NCI-H1048 (cell line): ENCODE results near the gene CYB561.

Source experiments
- DNase-seq: peaks from one replicate; lab custom pipeline; 2025; lab: John Stamatoyannopoulos, UW

The CYB561 gene

DNA sequence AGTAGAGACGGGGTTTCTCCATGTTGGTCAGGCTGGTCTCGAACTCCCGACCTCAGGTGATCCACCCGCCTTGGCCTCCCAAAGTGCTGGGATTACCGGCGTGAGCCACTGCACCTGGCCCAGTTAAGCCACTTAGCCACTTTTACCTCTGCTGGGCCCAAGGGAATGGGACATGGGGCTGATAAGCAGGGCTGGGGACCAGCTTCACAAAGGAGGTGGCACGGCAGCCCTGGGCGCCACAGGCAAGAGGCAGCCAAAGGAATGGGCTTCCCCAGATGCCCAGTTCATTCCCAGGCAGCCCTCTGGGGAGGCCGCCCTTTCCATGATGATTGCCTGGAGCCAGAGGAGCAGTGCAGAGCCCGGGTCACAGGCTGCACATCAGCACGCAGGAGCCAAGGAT lies 5.0 kb upstream of the CYB561 start:
- DNase-seq, result no peak

DNA sequence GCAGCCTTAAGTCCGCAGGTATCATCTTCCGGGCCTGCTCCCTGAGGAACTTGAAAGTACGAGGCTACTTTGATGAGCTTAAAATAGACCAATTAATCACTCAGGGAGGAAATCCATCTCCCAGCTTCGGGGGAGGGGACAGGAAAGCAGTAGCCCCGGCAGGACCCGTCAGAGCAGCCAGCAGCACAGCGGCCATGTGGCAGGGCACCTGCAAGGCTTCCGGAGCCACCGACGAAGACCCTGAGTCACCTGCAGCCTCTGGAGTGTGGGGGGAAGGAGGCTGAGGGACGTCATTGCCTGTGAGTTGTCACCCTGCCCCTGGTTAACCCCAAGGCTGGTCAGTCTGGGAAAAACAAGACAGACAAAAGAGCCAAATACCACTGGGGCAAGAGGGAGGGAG lies 4.4 kb upstream of the CYB561 start:
- DNase-seq, result no peak

DNA sequence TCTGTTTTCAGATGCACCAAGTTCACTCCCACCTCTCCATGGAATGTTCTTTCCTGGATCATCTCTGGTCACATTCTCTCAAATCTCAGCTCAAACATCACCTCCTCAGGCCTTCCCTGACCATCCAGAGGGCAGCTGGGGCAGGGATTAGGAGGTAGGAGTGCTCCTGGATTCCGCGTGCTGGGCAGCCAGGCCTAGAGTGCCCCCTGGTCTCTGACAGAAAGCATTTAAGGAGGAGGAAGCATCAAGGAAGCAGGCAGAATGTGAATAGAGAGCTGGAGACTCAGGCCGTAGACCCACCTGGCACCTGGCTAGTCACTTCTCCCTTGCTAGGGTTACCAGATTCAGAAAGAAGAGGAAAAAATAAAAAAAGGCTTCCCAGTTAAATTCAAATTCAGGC lies 2.5 kb upstream of the CYB561 start:
- no peak for DNase-seq

DNA sequence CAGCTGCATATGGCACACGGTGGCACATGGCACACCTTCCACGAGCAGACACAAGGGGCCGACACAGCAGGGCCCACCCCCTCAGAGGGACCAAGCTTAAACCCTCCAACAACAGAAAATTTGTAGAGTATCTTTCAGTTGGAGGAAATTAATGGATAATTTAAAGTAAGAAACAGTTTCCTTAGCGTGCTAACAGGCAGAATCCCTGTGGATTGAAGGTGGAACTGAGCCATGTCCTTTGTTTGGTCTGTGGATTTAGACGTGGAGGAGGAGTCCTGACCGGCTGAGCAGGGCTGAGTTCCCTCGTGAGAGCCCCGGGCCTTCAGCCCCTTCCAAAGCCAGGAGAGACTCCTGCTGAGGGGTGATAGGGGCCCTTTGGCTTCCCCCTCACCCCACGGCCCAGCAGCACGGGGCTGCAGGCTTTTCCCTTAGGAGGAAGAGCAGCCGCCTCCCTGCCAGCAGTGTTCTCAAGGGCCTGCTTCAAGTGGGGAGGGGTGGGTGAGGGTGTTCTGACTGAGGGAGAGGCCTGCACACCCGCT lies 1.4 kb upstream of the CYB561 start:
- DNase-seq, result no peak

DNA sequence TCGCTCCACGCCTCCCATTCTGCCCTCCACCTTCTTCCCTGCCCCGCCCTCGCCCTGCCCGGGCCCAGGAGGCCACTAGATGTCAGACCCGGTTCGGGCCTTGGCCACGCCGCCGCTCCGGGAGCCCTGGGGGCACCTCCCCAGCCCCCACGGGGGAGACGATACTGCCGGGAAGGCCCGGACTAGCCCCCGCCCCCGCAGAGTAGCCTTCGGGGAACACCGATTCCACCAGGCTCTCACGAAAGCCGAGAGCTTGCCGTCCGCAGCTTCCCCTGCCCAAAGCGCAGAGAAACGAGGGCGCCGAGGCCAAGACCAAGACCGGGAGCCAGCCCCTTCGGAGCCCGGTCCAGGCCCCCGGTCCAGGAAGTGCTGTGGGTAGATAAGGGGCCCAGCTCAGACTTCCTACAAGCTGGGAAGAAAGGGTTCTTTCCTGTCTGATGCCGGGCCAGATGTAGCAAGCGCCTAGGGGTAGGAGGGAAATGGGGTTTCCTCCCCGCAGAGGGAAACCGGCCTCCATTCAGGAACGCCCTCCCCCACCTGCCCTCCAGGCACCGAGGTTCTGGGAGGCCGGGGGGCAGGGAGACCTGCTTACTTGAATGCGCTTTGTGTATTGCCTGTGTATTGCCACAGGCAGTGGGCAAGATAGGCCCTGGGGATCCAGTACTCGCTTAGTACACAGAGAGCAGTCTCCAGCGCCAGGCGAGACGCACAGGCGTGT lies 806 bp upstream of the CYB561 start:
- no peak for DNase-seq

DNA sequence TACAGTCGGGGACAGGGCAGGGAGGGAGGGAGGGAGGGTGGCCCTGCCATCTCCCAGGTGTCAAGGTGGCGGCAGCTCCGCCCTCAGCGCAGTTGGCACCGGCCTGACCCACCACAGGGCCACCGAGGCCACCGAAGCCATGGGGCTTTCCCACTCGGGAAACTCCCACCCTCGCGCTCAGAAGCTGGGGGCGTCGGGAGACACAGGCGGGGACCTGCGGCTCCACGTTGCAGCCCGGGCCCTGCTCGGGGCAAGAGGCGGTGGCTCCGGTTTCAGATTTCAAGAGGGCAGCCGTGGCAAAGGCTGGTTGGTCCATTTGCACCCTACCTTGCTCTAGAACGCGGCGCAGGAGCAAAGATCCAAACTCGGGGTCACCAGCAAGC lies 544 bp downstream of the CYB561 start:
- no peak for DNase-seq

DNA sequence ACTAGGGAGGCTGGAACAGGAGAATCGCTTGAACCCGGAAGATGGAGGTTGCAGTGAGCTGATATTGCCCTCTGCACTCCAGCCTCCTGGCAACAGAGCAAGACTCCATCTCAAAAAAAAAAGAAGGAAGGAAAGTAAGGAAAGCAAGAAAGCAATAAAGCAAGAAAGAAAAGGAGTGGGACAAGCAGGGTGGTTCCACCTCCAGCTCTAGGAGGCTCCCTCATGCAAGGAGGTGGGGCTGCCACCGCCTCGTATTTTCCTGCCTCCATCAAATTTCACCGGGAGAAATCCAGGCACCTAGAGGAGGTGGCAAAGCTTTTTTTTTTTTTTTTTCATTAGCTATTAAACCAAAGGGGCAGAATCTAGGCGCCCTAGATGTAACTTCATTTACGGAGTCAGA lies 1.0 kb downstream of the CYB561 start:
- DNase-seq, result no peak

DNA sequence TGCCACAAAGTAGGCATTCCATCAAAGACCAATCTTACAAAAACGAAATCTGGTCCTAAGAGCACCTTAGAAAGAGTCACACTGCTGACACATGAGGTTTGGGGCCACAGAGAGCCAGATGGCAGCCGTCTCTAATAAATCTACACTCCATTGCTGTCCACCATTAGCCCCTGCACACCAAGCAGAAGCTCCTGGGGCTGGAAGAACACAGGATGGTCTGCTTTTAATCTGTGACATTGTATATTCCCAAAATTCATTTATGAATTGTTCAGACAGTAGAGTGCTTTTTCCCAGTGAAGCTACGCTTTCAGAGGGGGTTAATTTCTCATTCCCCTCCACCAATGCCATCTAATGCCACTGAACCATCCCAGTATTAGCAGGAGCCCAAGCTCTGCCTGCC lies 1.6 kb downstream of the CYB561 start:
- DNase-seq, result no peak

DNA sequence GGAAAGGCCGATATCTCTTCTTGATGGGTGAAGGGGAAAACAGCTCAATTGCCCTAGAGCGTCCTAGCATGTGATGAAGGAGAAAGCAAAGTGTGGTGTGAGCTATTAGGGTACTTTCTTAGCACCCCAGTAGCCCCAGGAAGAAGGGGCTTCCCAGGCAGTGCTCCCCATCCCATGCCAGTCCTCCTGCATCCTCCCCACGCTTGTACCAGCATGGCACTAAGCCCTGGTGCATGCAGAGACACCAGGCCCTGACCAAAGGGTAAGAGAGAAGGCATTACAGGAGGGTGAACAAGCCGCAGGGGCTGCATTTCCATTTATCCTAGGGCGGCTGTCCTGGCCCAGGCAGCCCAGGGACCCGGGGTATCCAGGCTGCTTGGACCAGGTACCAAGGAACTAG lies 3.1 kb downstream of the CYB561 start:
- DNase-seq, result no peak

DNA sequence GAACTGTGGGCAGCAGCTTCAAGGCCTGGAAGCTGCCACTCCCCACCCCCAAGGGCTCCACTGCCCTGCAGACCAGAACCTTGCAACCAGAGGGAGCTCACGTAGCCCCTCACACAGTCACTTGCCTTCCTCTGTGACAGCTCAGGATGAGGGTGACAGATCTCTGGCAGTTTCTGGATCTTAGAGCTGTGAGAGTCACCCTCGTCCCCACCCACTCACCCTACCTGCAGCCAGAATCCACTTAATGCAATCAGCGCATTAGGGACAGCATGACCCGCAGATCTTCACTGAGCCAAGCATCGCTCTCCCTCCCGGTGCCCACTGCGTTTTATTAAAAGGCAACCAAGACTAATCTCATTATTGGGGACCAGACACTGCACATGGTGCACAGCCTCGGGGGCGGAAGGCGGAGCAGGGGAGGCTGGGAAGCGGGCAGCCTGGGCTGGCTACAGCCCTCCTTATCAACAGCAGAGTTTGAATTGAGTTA lies 3.5 kb downstream of the CYB561 start:
- no peak for DNase-seq

DNA sequence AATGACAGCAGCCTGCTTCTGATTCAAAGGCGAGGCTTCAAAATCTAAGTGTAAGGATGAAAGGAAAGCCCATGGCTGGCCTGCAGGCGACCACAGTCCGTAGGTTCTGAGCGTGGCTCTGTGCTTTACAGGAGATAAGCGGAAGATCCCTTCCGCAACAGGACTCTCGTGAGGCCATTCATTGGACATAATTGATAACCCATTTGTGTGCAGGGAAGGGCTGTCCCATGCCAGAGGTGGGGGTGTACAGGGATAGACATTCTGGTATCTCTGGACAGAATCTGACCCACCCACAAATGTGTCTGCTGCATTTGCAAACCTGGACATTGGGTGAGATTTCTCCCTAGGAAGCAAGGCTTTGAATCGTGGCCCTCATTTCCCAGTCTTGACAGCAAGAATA lies 4.0 kb downstream of the CYB561 start:
- DNase-seq, result no peak

DNA sequence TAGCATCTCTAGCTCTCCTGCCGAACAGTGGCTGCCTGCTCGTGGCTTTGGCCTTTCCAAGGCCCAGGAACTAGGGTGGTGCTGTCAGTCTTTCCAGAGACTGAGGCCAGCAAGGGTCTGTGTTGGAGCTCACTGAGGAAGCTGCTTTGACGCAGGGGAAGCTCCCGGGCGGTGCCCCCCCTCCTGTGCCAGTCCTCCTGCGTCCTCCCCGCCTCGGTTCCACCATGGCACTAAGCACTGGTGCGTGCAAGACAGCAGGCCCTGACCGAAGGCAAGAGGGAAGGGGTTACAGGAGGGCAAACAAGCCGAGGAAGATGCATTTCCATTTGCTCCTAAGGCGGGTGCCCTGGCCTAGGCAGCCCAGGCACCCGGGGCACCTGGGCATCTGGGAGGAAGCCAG lies 4.5 kb downstream of the CYB561 start:
- DNase-seq, result no peak

DNA sequence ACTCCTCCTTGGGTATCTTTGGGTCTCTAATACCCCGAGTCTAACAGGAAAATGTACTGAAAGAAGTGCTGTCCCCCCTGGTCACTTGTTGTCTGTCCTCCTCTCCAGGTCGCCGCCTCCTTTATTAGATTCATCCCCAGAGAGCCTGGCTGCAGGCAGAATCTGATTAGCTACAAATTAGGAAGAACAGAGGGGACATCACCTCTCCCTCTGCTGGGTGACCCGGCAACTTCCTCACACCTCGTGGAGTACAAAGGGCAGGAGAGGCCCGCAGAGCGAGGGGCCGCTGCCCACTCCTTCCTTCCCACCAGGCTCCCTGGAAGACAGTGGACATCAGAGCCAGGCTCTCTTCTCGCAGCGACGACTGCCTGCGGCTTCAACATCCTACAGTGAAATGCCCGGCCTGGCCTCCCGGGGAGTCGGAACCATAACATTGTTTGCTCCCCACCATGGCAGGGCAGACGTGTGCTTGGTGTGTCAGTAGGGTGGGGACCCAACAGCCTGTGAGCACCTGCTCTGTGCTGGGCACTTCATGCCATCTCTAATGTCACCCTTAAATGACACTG lies 5.3 kb downstream of the CYB561 start:
- no peak for DNase-seq

DNA sequence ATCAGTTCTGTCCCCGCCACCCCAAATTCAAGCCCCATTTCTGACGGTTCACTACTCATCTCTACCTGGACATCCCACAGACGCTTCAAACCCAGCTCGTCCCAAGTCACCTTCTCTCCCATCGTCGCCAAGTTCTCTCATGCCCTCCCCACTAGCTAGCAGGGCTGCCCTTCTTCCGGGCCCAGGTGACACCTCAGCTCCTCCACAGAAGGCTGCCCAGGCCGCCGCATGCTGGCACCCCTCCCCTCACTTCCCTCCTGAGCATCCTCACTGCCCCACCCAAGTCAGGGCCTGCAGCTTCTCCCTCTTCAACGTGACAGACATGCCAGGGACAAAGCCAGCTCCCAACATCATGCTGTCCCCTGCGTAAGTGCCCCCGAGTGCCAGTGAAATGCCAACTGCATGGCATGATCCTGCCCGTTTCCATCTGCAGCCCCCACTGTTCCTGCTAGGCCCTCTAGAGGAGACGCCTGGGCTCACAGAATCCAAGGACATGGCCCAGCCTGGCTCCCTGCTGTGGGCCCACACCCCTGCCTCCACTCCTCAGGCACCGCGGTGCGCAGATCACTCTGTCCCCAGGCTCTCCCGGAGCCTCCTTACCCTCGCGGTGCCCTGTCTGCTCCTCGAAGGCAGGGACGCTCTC lies 5.9 kb downstream of the CYB561 start:
- no peak for DNase-seq

DNA sequence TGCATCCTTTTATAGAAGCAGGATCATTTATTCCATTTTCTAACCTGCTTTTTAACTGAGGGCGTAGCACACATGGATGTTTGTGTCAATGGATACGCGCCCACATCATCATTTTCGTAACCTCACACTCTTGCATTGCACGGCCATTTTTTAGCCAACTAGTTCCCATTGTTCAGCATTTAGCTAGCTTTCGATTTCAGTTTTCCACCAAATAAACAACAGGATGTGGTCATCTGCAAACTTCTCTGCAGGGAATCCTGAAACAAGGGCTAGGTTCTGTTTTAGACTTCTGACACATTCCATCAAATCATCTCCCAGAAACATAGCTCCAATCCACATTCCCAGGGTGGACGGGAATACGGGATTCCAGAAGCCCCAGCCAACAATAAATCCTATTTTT lies 6.4 kb downstream of the CYB561 start:
- DNase-seq, result no peak

DNA sequence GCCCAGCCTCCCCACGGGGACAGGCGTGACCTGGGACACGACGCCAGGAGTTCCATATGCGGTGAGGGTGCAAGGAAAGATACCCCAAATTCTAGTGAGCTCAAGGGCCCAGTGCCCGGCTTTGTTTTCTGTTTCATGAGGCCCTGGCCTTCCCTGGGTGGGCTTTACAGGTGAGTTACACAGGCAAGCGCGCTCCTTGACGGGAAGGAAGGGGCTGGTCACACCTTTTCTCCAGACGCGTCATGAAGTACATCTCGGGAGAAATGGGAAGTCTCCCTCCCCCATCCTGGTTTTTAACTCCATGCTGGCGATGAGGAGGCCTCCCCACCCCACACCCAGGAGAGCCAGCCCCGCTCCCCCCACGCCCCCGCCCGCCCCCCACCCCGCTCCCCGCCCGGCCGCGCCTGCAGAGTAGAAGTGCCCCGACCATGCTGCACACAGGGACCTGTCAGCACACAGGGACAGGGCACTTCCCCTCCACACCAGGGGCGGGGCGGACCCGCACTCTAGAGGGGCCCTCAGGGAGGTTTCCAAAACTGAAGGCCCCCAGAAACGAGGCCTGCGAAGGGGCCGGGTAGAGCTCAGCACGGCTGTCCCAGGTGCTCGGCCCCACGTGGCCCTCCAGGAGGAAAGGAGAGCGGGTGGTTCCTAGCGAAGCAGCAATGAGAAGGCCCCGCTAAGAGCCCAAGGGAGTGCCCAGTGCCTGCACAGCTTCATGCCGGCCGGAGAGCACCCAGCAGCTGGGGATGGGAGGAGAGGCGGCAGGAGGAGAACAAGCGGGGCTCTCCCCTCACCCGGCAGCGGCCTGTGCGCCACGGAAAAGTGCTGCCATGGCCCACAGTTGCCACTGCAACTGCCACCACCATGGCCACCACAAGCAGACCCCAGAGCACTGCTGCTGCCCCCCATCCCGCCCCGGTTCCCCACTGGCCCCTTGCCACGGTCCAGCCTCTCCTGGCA lies 7.7 kb downstream of the CYB561 start:
- no peak for DNase-seq

DNA sequence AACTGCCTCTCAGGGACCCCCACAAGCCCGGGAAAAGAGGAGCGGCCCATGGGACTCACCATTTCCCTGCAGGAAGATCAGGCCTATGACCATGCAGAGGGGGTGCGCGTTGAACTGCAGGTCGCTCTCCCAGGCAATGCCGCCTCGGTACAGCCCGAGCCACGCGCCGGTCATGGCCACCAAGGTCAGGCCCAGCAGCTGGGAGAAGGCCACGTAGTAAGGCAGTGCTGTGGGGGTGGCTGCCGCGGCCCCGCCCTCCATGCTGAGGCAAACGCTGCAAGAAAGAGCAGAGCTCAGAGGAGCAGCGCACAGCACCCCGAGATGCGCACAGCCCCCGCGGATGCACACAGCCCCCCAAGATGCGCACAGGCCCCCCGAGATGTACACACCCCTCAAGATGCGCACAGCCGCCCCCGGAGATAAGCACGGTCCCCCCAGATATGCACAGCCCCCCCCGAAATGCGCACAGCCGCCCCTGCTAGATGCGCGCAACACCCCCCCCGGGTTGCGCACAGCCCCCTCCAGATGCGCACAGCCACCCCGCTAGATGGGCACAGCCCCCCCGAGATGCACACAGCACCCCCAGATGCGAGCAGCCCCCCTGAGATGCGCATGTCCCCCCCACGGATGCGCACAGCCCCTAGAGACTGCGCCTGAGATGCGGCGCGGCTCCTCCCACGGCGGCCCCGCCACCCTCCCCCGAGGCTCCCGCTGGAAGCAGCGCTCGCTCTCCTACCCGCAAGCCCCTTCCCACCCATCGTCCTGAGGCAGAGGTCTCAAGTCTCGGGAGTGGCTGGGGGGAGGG lies 8.6 kb downstream of the CYB561 start:
- DNase-seq, result no peak

DNA sequence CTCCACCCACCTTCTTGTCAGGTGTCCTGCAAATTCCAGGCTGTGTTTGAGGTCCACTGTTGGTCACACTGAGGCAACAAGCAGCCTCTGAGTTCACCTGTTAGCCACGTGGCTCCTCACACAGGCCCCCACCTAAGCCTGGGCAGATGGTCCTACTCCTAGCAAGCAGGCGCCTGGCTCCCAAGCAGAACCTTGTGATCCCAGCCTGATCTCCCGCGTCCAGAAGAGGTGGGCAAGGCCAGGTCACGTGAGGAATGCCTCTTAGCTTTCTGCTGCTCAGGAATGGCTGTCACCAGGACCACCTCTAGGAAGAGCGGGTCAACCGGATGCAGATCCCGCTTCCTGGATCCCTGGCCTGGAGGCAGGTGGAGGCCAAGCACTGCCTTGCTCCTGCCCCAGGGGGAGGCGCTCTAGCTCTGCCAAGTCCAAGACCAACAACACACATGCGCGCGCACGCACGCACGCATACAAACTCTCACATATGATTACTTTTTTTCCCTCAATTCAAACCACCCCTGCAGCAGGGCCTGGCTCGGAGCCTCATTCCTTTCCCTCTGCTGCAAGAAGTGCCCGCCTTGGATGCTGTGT lies 9.5 kb downstream of the CYB561 start:
- no peak for DNase-seq

DNA sequence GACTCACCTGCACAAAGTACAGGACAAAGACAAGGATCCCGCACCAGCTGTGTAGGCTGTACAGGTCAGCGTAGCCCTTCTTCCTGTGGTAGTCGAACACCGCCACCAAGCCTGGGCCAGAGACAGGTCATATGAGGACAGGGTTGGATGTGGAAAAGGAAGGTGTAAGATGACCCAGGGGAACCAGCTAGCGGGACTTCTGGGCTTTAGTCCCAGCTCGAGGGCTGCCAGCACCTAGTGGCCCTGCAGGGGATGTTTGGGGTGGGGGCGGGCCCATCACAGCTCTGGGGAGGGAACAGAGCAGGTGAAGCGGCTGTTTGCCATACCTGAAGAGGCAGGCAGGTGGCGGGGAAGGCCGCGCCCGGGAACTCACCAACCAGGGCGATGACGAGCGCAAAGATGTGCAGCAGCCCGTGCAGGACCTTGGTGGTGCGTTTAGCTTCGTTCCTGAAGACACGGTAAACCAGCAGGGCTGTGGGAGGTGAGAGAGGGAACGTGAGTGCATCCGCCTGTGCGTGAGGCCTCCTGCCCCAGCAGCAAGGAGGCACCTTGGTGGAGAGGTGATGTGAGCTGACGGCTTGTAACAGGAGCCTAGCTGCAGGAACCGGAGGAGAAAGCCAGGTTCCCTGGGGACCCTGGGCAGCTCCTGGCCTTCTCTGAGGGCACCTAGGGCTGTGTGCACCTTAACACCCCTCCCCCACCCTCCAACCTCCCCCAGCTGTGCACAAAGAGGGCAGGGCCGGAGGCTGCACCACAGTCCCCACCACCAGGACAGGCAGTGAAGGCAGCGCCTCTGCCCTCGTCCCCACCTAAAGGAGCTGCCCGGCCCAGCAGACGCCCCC lies 10.2 kb downstream of the CYB561 start:
- no peak for DNase-seq

DNA sequence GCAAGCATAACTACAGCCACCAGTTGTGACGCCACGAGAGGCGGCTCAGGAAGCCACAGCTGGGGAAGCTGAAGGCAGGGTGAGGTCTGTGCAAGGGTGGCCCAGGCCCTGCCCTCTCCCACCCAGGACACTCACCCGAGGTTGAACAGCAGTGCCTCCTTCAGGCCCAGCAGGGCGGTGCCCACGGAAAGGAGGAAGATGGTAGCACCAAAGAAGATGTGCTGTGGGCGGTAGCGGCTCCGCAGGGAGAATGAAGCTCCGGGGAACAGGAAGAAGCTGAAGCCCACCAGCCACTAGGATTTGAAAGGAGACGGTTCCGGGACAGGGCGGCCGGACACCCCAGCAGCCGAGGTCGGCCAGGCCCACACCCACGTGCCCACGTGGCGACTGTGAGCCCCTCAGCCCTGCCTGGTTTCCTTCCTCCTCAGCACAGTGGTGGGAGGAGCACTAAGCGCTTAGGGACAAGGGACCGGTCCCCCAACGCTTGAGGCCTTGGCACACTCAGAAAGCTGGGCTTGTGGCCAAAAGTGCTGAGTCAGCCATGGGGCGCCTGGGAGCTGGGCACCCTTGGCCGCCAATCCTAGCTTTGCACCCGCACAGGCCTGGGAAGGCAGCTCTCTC lies 11.0 kb downstream of the CYB561 start:
- no peak for DNase-seq
